Endothelial cell of umbilical vein (primary cell): Measurements from ENCODE around the gene NANOS2. TPM values are rescaled to one million over a fixed set of nuclear protein-coding genes. Genes with fewer than 3 reads are reported as not detected.

Source experiments
- BruUV-seq: library from RNA; stranded (reverse); fragments of 400-500 nt; replicated peaks from 2 replicates; lab custom pipeline; 2021; lab: Mats Ljungman, UMichigan
- CTCF ChIA-PET: fragments of 300-600, 350-600 bp; sonication (Branson Sonifier 250); formaldehyde crosslinking; loops from one replicate; lab custom pipeline; 2021; ENCODE audit warnings: antibody characterized with exemption, inconsistent platforms; lab: Charles Lee
- POLR2A ChIA-PET: fragments of 300-600, 350-600 bp; sonication (Branson Sonifier 250); formaldehyde crosslinking; loops from one replicate; lab custom pipeline; 2021; ENCODE audit warnings: antibody characterized with exemption, inconsistent platforms; lab: Charles Lee
- DNase-seq: peaks from one replicate; pipeline ENCODE4 v3.0.0-alpha.2; 2011; ENCODE audit warnings: low read depth, low spot score
- FAIRE-seq: peaks from 2 replicates; lab custom pipeline; 2011; peaks lifted over from hg19 to GRCh38; lab: Jason Lieb, UNC
- H2AFZ ChIP-seq: 2 replicates; pipeline ENCODE4 v1.6.0; 2012; ENCODE audit warnings: low read depth, low read length, control low read depth, inconsistent platforms
- H3K27ac ChIP-seq: 2 replicates; pipeline ENCODE4 v1.5.1; 2011; ENCODE audit warnings: low read depth, mild to moderate bottlenecking, control low read depth, low read length, moderate library complexity; ENCODE audit not compliant: insufficient read depth
- H3K27me3 ChIP-seq, 2 experiments: 2 replicates each; pipeline versions ENCODE4 v1.6.0 to v1.6.1; 2011; ENCODE audit warnings: low read length in 2 of 2, mixed read lengths in 1 of 2; ENCODE audit not compliant: control insufficient read depth in 2 of 2, insufficient read depth in 2 of 2
- H3K36me3 ChIP-seq, 2 experiments: 2 replicates in 1 of 2; 3 replicates in 1 of 2; pipeline ENCODE4 v1.5.1; 2011; ENCODE audit warnings: low read length in 2 of 2, mild to moderate bottlenecking in 1 of 2, moderate library complexity in 1 of 2; ENCODE audit not compliant: control insufficient read depth in 2 of 2, insufficient read depth in 2 of 2; ENCODE audit errors: extremely low read depth in 1 of 2
- H3K4me1 ChIP-seq: 3 replicates; pipeline ENCODE4 v1.5.1; 2011; ENCODE audit warnings: mild to moderate bottlenecking, low read length; ENCODE audit not compliant: control insufficient read depth, insufficient read depth; ENCODE audit errors: extremely low read depth
- H3K4me2 ChIP-seq: 2 replicates; pipeline ENCODE4 v1.6.1; 2011; ENCODE audit warnings: low read length, control low read depth, mixed read lengths; ENCODE audit not compliant: insufficient read depth
- H3K4me3 ChIP-seq, 3 experiments: fragments of 200-600 bp in 1 of 3; sonication (generic), shearing (Covaris generic) in 1 of 3; replicated peaks in 1 of 3; 2 replicates each; pipeline ENCODE4 v1.5.1; 2011 to 2016; ENCODE audit warnings: control low read depth in 3 of 3, low read length in 3 of 3, mild to moderate bottlenecking in 2 of 3, inconsistent platforms in 1 of 3, low read depth in 1 of 3, moderate library complexity in 1 of 3; ENCODE audit not compliant: insufficient read depth in 1 of 3
- H3K79me2 ChIP-seq: 2 replicates; pipeline ENCODE4 v1.6.0; 2012; ENCODE audit warnings: low read length, inconsistent platforms; ENCODE audit not compliant: control insufficient read depth, insufficient read depth
- H3K9ac ChIP-seq: replicated peaks from 2 replicates; pipeline ENCODE3; 2011; ENCODE audit warnings: low read length, control low read depth; ENCODE audit not compliant: insufficient read depth; ENCODE audit errors: extremely low read depth
- H3K9me1 ChIP-seq: replicated peaks from 3 replicates; pipeline ENCODE4 v1.6.0; 2011; ENCODE audit warnings: mild to moderate bottlenecking, low read length; ENCODE audit not compliant: control insufficient read depth, insufficient read depth; ENCODE audit errors: extremely low read depth
- H3K9me3 ChIP-seq: replicated peaks from 2 replicates; pipeline ENCODE4 v1.5.1; 2012; ENCODE audit warnings: low read length, inconsistent platforms; ENCODE audit not compliant: control insufficient read depth, insufficient read depth
- H4K20me1 ChIP-seq: replicated peaks from 2 replicates; pipeline ENCODE3; 2011; ENCODE audit warnings: mild to moderate bottlenecking, low read length; ENCODE audit not compliant: control insufficient read depth, insufficient read depth; ENCODE audit errors: extremely low read depth
- CTCF ChIP-seq, 2 donors: IDR thresholded peaks; 1 replicate in 1 of 2; 2 replicates in 1 of 2; pipeline ENCODE4 v1.5.1; 2011; ENCODE audit warnings: low read length in 2 of 2, mild to moderate bottlenecking in 2 of 2, moderate library complexity in 2 of 2, control low read depth in 1 of 2, inconsistent platforms in 1 of 2, low read depth in 1 of 2; ENCODE audit not compliant: insufficient read depth in 1 of 2; ENCODE audit errors: extremely low read depth in 1 of 2
- EZH2 ChIP-seq: IDR thresholded peaks from 2 replicates; pipeline ENCODE4 v1.6.1; 2012; ENCODE audit warnings: borderline replicate concordance, low read depth, mild to moderate bottlenecking, moderate library complexity, low read length, inconsistent platforms; ENCODE audit not compliant: severe bottlenecking
- FOS ChIP-seq: IDR thresholded peaks from 2 replicates; pipeline ENCODE4 v1.6.1; 2011; ENCODE audit warnings: mild to moderate bottlenecking, low read length, moderate library complexity, borderline replicate concordance; ENCODE audit not compliant: insufficient read depth
- GATA2 ChIP-seq: IDR thresholded peaks from 2 replicates; pipeline ENCODE4 v1.7.0; 2011; ENCODE audit warnings: low read depth, mild to moderate bottlenecking, moderate library complexity, mixed read lengths, low read length; ENCODE audit not compliant: insufficient read length, insufficient read depth
- JUN ChIP-seq: IDR thresholded peaks from 2 replicates; pipeline ENCODE4 v1.6.1; 2011; ENCODE audit warnings: borderline replicate concordance, low read depth; ENCODE audit not compliant: insufficient read length, insufficient read depth
- MAX ChIP-seq: IDR thresholded peaks from 2 replicates; pipeline ENCODE4 v1.6.1; 2011; ENCODE audit not compliant: insufficient read depth, insufficient read length
- MYC ChIP-seq: IDR thresholded peaks from one replicate; pipeline ENCODE4 v1.6.1; 2011; ENCODE audit warnings: mild to moderate bottlenecking, low read depth, low read length
- POLR2A ChIP-seq: IDR thresholded peaks from 2 replicates; pipeline ENCODE4 v1.6.1; 2012; ENCODE audit warnings: low read depth, mild to moderate bottlenecking, control low read depth, low read length
- POLR2AphosphoS5 ChIP-seq: IDR thresholded peaks from 2 replicates; pipeline ENCODE4 v1.6.1; 2012; ENCODE audit warnings: low read depth, mild to moderate bottlenecking, control low read depth, low read length, moderate library complexity; ENCODE audit not compliant: insufficient read depth
- dilution Hi-C: fragments of 300-500 bp; cut with MboI; formaldehyde crosslinking; loops from one replicate; pipeline ENCODE4 v1.15.0; 2019; ENCODE audit warnings: low sequenced_read_pairs; ENCODE audit not compliant: extremely low pct_ligation_motif_present
- intact Hi-C: fragments of 100-400 bp; cut with micrococcal nuclease; formaldehyde crosslinking; loops from one replicate; pipeline ENCODE4 v1.10.0; 2022
- polyA plus RNA-seq, 4 experiments: library from polyadenylated mRNA; depleted of rRNA in 3 of 4; stranded (reverse) in 3 of 4; unstranded in 1 of 4; fragments of >200 nt; gene quantifications; 2 replicates each; pipeline versions ENCODE4 v1.2.1 to v1.2.3, GENCODE V29; 2011 to 2012; ENCODE audit warnings: missing spikeins in 1 of 4
- total RNA-seq: library from RNA; stranded (reverse); gene quantifications from 2 replicates; pipeline ENCODE4 v1.2.3, GENCODE V29; 2021

The NANOS2 gene
- total and polyA plus RNA-seq, 2 donors (not counting 3 experiments of a cell fraction or from before 2014, with no cell fraction given), result not detected

- H3K9me3 ChIP-seq, result no peaks in the 10 kb centered on the region
- CTCF ChIA-PET, result no interaction called here
- no peaks in the 10 kb centered on the region for H3K9me1 ChIP-seq
- no TSS peak for BruUV-seq
- H3K79me2 ChIP-seq, result no peaks in the 10 kb centered on the region
- dilution Hi-C loops (no loop called here), intact Hi-C loops (no loop called here)
- H3K27me3 ChIP-seq, result no peaks in the 10 kb centered on the region
- peaks cover 0 to 6% of the 10 kb centered on the region in 2 experiments for H3K36me3 ChIP-seq
- no peak for FAIRE-seq
- no peak overlapping the region for H3K4me3 ChIP-seq
- H2AFZ ChIP-seq, result no peak overlapping the region
- no peak for TF ChIP-seq POLR2AphosphoS5
- TF ChIP-seq FOS, result no peak
- no peak for TF ChIP-seq POLR2A
- no peak for TF ChIP-seq EZH2
- TF ChIP-seq MAX, result no peak
- TF ChIP-seq GATA2, result no peak
- no peak for TF ChIP-seq JUN
- no peak for TF ChIP-seq MYC
- TF ChIP-seq CTCF (IDR thresholded peaks at IDR 0.05; ENCODE audit: extremely low read depth in 1 of 2, insufficient read depth in 1 of 2, low read depth in 1 of 2, low read length in 2 of 2), result no peak
- POLR2A ChIA-PET, result no interaction called here
- H4K20me1 ChIP-seq, result no peaks in the 10 kb centered on the region
- no peak for DNase-seq
- no peaks in the 10 kb centered on the region for H3K4me1 ChIP-seq
- no peak overlapping the region for H3K4me2 ChIP-seq
- no peak overlapping the region for H3K9ac ChIP-seq
- H3K27ac ChIP-seq, result no peak overlapping the region
These were observed 19.0 kb downstream of the NANOS2 start for GRCh38 chr19:45895519-45895972.
